GM21737 (cell line): ENCODE data around the gene RBAK.
"Not testable (repeated sequence)": the region's sequence is repeated elsewhere in the genome, so short reads cannot be mapped to it uniquely, and the experiment has no call there.

Experiments
- ATAC-seq: cut with Tn5 transposase; IDR thresholded peaks from one replicate; pipeline ENCODE4 v1.9.1; 2021; ENCODE audit warnings: mild to moderate bottlenecking, moderate library complexity; ENCODE audit not compliant: unreplicated experiment

The RBAK gene

GRCh38 chr7:5045558-5046396, at the start of gene RBAK:
Gene RBAK (plus strand): TSS chr7:5045860. CDS start chr7:5048077, 2,217 bp downstream.
- peak; percentile 99 for ATAC-seq

- ATAC-seq: no peak
Measured at GRCh38 chr7:4996696-4997222, 48.9 kb upstream of the RBAK start.

GRCh38 chr7:4998244-4998643, 47.4 kb upstream of the RBAK start:
- no peak for ATAC-seq

- no peak for ATAC-seq
Measured at GRCh38 chr7:4998910-4999309, 46.8 kb upstream of the RBAK start.

- no peak for ATAC-seq
Measured at GRCh38 chr7:4999369-4999950, 46.2 kb upstream of the RBAK start.

- ATAC-seq: no peak
Measured at GRCh38 chr7:5001003-5001402, 44.7 kb upstream of the RBAK start.

GRCh38 chr7:5001911-5002310, 43.7 kb upstream of the RBAK start:
- ATAC-seq: no peak

GRCh38 chr7:5005066-5005465, 40.6 kb upstream of the RBAK start:
- no peak for ATAC-seq

GRCh38 chr7:5012985-5013384, 32.7 kb upstream of the RBAK start:
- no peak for ATAC-seq

GRCh38 chr7:5015936-5016335, 29.7 kb upstream of the RBAK start:
- not testable (repeated sequence) for ATAC-seq

GRCh38 chr7:5017626-5018025, 28.0 kb upstream of the RBAK start:
- not testable (repeated sequence) for ATAC-seq

- no peak for ATAC-seq
Measured at GRCh38 chr7:5020098-5020497, 25.6 kb upstream of the RBAK start.

GRCh38 chr7:5020976-5021550, 24.6 kb upstream of the RBAK start:
- not testable (repeated sequence) for ATAC-seq

GRCh38 chr7:5023626-5024025, 22.0 kb upstream of the RBAK start:
- ATAC-seq: not testable (repeated sequence)

- ATAC-seq: not testable (repeated sequence)
Measured at GRCh38 chr7:5027796-5028410, 17.8 kb upstream of the RBAK start.

- not testable (repeated sequence) for ATAC-seq
Measured at GRCh38 chr7:5033186-5033585, 12.5 kb upstream of the RBAK start.

- no peak for ATAC-seq
Measured at GRCh38 chr7:5035276-5035675, 10.4 kb upstream of the RBAK start.

GRCh38 chr7:5036446-5036845, 9.2 kb upstream of the RBAK start:
- ATAC-seq: no peak

- no peak for ATAC-seq
Measured at GRCh38 chr7:5041047-5041446, 4.6 kb upstream of the RBAK start.

GRCh38 chr7:5043661-5044060, 2.0 kb upstream of the RBAK start:
- no peak for ATAC-seq

GRCh38 chr7:5046397-5046732, 705 bp downstream of the RBAK start:
- ATAC-seq: peak; percentile 25
